ENCODE measurements around the gene BDH2.

BDH2 gene

DNA sequence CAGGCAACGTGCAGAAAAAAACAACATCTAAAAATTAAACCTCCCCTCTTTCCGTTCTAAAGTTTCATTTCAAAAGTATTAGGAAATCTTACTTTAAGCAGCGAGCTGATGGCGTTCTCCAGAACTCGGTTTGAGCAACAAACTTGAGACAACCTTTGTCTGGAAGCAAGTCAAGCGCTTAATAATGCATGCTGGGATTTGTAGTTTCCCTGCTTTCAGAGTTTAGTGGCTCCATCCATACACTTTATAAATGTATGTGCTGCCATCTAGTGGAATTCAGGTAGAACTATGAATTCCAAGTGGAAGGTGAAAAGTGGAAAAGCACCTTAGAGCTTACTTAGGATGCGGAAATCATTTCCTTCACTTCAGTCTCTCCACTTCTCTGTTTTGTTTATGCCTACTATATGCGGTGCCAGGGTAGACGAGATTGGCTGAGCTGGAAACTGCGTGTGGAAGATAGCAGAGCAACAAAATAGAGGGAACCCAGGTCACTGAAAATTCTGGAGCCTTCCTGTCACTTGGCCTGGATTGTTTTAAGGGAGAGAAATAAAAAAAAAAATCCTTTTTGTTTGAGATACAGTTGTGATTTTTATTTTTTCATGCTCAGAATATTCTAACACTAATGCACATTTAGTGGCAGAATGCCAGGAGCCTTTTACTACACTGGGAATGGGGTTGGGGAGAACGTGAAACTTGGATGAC is at the start of gene BDH2:
Gene BDH2 (minus strand): TSS at position 144 of the 702 bp plus-strand sequence. CDS start 3,580 bp downstream, outside the sequence.
- DNase-seq = peak; percentile 26 to 53

DNA sequence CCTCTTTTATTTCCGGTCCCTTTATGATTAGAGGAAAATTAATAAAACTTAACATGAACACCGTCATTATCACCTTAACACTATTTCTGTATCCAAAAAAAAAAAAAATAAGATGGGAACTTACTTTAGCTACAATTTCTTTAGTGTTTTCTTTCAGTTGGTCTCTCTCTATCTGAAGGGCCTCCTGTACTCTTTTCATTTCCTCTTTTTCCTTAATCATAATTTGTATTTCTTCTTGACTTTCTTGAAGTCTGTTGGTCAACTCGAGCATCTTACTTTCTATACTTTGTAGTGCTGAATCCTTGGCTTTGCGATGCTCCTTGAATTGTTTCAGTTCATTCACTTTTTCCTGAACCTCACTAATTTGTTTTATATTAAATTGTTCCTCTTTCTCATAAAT is 45.3 kb upstream of the BDH2 start:
- DNase-seq = no peak

DNA sequence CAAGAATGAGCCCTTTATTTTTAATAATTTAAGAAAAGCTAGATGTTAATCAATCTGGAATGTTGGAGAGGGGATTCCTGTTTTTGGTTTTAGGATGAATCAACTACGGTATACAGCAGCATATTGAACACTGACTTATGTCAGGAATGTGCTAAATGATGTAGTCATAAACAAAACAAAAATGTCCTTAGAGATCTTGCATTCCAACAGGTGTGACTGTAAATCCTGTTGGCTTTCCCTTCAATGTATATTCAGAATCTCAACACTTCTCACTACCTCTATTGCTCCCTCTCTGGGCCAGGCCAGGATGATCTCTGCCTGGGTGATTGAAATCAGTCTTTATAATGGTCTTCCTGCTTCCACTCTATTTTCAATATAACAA is 37.8 kb upstream of the BDH2 start:
- DNase-seq = no peak

DNA sequence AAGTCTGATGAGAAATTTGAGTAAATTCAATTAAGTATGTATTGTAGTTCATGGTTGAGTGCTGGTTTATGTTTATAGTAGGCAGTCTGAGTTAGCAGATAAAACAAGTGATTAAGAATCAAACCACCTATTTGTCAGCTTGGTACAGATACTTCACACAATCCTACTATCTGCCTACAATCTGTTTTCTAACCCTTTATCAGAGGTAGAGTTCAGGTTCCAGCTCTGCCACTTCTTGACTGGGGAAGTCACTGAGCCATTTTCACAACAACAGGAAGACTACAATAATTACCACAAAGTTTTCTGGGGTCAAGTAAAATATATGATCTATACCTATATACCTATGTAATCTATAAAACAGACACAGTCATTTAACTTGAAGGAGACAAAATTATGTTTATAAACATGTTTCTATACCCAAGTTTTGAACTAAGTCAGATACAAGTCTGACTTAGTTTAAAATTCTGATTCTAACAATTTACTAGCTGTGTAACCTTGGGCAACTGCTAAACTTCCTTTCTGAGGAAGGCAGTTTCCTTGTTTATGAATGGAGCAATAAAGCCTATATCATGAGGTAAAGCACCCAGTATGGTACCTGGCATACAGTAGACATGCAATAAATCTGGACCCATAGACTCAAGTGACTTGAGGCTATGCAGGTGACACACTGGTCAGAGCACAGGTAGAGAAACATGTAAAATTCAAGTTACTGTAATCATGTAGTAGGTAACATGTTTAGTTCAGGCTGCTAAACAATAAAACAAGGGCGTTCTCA is 37.2 kb upstream of the BDH2 start:
- no peak for DNase-seq

DNA sequence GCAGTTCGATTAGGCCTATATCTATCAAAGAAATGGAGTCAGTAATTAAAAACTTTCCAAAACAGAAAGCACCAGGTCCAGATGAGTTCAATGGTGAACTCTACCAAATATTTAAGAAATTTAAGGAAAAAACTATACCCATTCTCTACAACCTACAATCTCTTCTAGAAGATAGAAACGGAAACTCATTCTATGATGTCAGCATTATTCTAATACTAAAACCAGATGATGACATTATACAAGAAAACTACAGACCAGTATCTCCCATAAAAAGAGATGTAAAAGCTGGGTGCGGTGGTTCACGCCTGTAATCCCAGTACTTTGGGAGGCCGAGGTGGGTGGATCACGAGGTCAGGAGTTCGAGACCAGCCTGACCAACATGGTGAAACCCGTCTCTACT is 29.5 kb upstream of the BDH2 start:
- no peak for DNase-seq

DNA sequence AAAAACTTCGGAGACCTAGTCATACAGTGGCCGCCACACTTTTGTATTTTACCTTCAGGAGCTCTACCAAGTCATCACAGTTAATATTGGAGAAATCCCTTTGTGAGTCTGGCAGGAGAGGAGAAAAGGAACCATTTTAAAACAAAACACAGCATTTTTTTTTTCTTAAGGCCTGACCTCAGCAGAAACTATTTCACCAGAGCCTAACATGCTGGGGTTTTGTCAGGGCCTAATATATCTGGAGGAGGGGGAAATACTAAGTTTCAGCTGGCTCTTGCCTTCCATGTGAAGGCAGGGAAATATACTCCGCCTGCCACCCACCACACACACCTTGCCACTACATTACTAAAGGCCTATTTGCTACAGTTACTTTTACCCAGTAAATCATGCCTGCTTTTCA is 26.5 kb upstream of the BDH2 start:
- DNase-seq = no peak

DNA sequence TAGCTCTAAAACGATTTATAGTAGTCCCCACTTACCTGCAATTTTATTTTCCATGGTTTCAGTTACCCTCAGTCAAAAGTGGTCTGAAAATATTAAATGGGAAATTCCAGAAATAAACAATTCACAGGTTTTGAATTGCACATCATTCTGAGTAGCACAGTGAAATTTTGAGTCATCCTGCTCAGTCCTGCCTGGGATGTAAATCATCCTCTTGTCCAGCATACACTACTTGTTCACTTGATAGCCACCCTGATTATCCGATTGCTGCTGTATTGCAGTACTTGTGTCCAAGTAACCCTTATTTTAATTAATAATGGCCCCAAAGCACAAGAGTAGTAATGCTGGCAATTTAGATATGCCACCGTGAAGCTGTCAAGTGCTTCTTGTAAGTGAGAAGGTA is 23.5 kb upstream of the BDH2 start:
- no peak for DNase-seq

DNA sequence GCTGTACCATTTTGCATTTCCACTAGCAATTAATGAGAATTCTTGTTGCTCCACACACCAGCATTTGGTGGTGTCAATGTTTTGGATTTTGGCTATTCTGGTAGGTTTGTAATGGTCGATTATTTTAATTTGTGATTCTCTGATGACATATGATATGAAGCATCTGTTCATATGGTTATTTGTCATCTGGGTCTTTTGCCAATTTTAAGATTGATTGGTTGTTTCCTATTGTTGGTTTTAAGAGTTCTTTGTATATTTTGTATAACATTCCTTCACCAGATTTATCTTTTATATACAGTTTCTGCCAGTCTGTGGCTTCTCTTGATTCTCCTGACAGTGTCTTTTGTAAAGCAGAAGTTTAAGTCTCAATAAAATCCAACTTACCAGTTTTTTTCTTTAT is 18.5 kb upstream of the BDH2 start:
- DNase-seq = no peak

DNA sequence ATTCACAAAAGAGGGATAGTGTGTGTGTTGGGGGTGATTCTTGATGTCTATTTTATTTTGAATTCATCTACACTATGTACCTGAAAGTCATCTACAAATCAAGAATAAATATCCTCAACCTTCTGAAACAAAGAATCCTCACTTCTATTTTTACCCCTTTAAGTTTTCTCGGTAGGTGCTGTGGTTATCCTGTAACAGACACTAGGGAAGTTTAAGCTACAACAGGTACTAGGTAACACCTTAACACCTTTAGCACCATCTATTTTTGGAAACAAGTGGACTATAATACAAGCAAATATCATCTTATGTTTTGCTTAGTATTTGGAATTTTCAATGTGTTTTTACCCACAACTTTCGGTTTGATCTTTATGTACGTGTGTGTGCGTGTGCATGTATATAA is 12.0 kb upstream of the BDH2 start:
- DNase-seq = no peak

DNA sequence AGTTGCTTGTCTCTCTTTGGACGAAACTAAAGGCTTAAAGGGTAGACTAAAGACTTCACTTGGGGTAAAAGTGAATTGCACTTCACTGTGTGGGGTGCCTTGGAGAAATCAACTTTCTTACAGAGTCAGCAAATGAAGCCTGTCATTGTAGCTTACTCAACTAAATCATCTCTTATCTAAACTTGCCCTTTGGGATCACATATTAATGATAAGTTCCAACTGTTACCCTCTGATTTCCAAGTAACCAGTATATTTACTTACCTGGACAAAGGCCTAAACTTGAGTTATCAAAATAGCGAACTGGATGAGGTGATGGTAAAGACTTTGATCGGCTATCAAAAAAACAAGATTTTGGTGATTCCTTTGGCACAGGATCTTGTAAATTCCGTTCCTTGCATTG is 8.9 kb upstream of the BDH2 start:
- no peak for DNase-seq

DNA sequence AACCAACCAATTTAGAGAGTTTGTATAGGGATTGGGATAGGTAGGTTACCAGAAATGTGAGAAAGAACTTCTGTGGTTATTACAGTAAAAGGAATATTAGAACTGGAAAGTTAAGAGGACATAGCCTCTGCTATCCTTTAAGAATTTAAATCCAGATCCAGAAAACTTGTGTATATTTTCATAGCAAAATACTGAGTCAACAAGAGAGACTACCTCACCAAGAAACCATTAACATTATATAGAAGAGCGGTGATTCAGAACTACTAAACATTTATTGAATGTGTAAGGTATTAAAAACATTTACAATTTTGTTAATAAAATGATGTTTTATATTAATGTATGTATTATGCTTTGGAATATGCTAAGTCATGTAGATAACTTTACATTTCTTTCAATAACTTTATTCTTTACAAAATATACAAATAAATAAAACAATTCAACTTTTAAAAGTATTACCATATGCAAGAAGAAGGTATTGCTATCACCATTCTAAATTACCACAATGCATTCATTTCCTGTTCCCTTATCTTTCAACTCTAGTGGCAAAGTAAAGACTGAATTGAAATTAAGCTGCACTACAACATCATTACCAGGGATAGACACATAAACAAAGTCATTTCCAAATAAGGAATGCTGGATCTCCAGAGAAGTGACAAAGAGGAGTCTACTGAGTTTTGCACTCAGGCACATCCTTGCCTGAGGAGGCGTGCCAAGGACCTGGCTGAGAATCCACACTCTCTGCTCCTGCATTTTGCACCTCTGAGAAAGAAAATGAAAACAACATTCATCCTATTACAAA is 6.1 kb upstream of the BDH2 start:
- no peak for DNase-seq

DNA sequence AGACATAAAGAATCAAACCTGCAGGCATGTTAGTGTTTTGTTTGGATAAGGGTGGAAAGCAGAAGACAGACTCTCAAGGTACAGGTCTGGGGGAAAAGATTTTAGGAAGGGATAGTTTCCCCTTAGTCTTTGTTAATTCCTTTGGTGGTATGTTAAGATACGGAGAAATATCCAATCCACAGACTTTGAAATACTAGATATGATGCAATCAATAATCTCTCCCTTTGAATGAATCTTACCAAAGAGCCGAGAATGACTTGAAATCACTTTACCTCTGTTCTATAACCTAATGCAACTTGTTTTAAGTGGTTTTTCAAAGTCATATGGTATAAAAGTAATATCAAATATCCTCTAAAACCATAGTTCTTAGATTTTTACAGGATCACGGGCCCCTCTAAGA is 5.3 kb upstream of the BDH2 start:
- no peak for DNase-seq

DNA sequence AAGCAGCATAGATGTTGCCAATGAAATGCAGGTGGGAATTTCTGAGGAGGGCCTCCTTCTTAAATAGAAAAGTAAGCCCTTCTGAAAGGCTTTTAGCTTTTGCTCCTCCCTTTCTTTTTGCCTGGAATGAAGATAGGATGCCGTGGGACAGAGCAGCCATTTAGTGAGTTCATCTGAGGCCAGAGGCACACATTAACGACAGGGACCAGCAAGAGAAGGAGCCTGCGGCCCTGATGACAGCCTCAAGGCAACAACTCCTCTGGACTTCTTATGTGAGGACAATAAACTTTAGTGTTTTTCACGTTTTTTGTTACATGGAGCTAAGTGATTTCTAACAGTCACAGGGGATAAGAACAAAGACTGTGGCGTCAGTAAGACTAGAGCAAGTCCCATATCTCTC is 1.1 kb upstream of the BDH2 start:
- no peak for DNase-seq

DNA sequence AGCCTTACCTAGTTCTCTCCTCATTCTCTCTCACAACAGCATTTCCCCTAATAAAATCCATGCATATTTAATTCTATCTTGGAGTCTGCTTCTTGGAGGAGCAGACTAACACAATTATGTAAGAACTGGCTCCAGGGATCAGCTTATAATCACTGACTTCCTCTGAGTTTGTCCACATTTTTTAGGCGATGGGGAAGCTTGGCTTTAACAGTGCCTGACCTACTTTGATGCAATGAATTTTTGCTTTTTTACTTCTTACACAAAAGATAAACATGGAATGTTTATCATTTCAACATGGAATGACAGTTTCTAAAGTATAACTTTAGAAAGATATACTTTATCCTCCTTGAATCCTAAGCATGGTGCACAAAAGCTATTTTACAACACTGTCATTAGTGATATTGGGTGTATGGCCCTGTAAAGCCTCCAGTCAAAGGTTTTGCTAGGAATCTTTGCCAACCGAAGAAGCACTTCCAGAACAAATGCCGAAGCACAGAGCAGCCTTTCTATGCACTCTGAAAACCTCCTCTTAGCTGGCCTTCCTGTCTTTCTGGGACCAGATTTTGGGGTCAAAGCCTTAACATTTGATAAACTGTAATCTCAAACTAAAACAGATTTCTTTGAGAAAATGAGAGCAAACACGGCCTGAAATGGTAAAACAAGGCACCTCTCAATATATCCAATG is 736 bp downstream of the BDH2 start:
- DNase-seq = no peak

DNA sequence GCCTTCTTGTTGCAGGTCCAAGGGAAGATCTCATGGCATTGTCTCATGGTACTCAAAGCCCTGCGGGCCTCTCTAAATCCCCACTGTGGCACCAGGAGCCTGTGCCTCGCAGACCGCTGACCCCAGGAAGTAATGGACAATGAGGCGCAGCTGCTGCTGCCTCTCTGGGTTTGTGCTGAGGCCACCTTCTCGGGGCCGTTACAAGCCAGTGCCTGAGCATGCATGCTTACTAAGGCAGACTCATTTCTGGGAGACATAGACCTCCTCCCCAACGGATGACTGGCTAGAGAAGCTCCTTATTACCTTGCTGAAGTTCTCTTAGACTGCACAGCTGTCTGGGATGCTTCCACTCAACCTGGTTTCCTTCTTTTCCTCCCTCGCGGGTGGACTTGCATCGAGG is 1.3 kb downstream of the BDH2 start:
- DNase-seq = no peak

DNA sequence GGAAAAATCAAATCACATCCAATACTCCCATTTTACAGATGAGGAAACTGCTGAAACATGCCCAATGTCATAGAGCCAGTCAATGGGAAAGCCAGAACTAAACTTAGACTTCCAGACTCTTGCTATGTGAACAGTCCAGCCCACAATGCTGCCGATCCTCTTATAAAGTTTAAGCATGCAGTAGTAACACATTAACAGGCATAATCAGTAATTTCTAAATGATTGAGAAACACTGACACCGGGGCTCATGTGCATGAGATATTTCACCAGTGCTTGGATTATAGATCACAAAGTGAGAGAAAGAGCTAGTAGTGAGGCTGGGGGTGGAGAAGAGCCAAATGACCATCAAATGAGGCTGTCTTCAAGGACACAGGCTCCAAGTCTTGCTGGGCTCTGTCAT is 2.5 kb downstream of the BDH2 start:
- no peak for DNase-seq

DNA sequence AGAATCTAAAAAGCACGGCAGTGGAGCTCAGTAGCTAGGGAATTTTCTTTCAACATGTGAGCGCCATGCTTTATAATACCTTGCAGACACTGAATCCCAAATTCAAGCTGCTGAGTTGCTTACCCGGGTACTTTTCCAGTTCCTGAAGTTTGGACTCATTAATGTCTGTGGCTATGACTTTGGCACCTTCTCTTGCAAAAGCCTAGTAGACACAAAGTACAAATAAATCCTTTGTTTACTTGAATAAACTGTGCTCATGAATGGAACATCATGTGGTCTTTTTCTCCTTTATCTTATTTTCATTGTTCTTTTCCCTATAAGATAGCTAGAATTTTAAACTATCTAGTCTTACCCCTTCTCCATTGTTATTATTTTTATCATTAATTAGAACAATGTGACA is 4.6 kb downstream of the BDH2 start:
- no peak for DNase-seq

DNA sequence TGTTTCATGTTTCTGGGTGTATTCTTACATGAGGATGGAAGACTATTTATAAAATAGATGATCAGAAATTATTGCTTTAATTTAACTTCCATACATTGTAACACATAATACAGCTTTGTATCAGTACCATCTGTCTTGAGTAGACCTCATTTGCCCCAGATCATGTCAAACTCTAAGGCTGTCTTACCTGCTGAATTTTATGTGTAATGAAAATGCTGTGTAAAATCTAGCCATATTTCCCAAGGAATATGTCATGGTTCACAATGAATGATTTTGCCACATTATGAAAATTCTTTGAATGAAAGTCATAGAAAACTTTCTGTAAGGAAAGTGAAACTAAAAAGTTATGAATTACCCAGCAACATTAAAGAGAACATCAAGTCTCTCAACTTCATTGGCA is 7.4 kb downstream of the BDH2 start:
- DNase-seq = no peak

DNA sequence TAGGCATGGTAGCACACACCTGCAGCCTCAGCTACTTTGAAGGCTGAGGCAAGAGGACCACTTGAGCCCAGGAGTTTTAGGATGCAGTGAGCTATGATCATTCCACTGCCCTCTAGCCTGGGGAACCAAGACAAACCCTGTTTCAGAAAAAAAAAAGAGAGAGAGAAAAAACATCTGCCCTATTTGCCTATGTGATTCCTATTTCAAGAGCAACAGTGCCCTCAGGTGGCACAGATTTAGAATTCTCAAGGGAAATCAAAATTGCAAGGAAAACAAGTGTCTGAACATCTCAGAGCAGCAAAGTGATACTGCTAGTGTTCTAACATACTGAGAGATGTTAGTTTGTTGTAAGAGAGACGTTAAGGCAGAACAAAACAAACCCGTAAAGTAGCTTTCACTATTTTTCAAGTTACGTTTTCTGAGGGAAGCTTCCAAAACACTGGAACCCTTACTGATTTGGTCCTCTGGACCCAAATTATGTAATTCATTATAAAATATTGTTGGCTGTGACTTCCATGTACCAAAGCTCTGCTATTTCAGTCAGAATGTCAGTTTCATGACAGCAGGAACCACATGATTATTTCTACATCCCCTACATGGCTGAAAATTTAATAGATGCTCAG is 7.9 kb downstream of the BDH2 start:
- DNase-seq = peak; percentile 33 to 54

DNA sequence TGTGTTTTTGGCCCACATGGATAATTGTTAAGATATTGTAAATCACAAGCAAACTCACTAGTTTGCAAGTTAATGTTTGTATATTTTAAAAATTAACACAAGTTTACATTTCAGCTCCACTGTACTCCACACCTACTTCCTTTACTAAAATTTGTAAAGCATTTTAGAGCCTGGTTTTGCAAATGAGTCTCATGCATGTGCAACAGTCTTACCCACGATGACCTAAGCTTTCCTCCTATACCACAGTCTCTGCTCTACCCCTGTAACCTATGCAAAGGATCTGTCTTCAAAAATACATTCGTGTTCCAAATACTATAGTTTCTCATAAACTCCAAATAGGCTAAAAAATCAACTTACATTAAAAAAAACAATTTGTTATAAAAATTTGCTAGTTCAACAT is 10.2 kb downstream of the BDH2 start:
- DNase-seq = no peak

DNA sequence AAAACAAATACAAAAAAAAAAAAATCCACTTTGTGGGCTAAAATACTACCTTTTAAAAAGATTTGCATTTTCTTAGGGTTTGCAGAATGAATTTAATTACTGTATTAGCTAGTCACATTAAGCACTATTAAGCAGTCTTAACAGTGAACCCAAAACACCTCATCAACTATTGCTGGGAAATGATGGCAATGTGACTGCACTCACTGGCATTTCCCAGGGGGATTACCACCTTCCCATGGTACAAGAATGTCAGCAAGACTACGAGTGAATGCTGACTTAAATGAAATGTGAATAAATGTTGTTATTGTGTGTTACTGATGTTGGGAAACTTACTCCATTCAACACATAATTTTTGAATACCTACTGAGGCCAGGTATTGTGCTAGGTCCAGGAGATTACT is 13.1 kb downstream of the BDH2 start:
- DNase-seq = no peak

DNA sequence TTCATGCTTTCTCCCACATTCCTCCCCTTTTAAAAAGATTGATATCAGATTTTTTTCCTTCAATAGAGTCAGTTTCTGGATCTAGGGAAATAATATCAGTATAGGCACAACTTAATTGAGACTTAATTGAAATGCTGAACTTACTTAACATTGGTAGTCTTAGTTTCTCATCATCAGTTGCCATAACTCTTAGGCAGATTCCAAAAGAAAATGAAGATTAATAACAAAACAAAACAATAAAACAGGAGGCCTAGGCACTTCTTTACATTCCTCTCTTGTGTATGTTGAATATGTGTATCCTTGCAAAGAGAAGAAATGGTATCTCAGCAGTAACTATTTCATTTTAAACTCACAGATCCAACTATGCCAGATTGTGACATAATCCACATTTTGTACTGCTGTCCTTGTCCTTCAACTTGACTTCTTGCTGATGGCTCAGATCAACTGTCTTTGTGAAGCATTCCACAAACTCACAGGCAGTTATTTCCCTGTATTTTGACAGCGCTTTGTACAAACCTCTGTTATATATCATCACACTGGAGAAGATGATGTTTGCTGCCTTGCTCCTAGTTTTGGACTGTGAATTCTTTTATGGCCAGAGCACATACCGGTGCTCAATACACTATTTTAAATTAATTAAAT is 14.0 kb downstream of the BDH2 start:
- DNase-seq = no peak
